Mucosa of rectum (tissue), 2 donors: ENCODE data around the gene PRODH2.
"Not testable (repeated sequence)": the region's sequence is repeated elsewhere in the genome, so short reads cannot be mapped to it uniquely, and the experiment has no call there.

ENCODE experiments used
- H3K27ac ChIP-seq, 2 donors: one replicate each; pipeline ENCODE4 v1.7.0; 2013; ENCODE audit warnings: inconsistent platforms in 2 of 2, low read depth in 2 of 2, low read length in 2 of 2
- H3K27me3 ChIP-seq, 2 donors: one replicate each; pipeline ENCODE4 v1.7.0; 2013; ENCODE audit warnings: low read length in 2 of 2; ENCODE audit not compliant: control insufficient read depth in 2 of 2, insufficient read depth in 2 of 2
- H3K36me3 ChIP-seq, 2 donors: one replicate each; pipeline ENCODE4 v1.7.0; 2013; ENCODE audit warnings: low read length in 2 of 2; ENCODE audit not compliant: control insufficient read depth in 2 of 2, insufficient read depth in 2 of 2
- H3K4me1 ChIP-seq, 2 donors: one replicate each; pipeline ENCODE4 v1.7.0; 2013; ENCODE audit warnings: low read length in 2 of 2, mild to moderate bottlenecking in 1 of 2; ENCODE audit not compliant: control insufficient read depth in 2 of 2, insufficient read depth in 2 of 2
- H3K4me3 ChIP-seq, 2 donors: one replicate each; pipeline ENCODE4 v1.7.0; 2013; ENCODE audit warnings: low read length in 2 of 2
- H3K9ac ChIP-seq, 2 donors: one replicate each; pipeline ENCODE4 v1.7.0; 2013; ENCODE audit warnings: low read length in 2 of 2, low read depth in 1 of 2, mild to moderate bottlenecking in 1 of 2
- H3K9me3 ChIP-seq, 2 donors: one replicate each; pipeline ENCODE4 v1.7.0; 2013; ENCODE audit warnings: low read length in 2 of 2; ENCODE audit not compliant: control insufficient read depth in 2 of 2
- donor health status: healthy.
- donor health status: Normal muscosa, but diverticular disease.

PRODH2 gene

GRCh38 chr19:35796645-35797542 lies 15.8 kb downstream of the PRODH2 start:
- no peak overlapping the region for H3K9ac ChIP-seq
- H3K4me3 ChIP-seq, result no peak overlapping the region

GRCh38 chr19:35795564-35795963 lies 17.1 kb downstream of the PRODH2 start:
- not testable (repeated sequence) for H3K27ac ChIP-seq, H3K36me3 ChIP-seq, H3K4me1 ChIP-seq, H3K4me3 ChIP-seq, H3K9ac ChIP-seq, H3K9me3 ChIP-seq
- peaks cover 3 to 13% of the 10 kb centered on the region in 2 donors for H3K27me3 ChIP-seq

More at GRCh38 chr19:35796645-35797542, 15.8 kb downstream of the PRODH2 start:
- Histone ChIP-seq H3K27me3 (peaks cover 3 to 13% of the 10 kb centered on the region in 2 donors), H3K4me1 (no peaks in the 10 kb centered on the region), H3K36me3 (no peaks in the 10 kb centered on the region), H3K9me3 (no peaks in the 10 kb centered on the region), H3K27ac (no peak overlapping the region)

- Histone ChIP-seq H3K9ac (no peak overlapping the region), H3K27ac (no peak overlapping the region), H3K4me3 (no peak overlapping the region), H3K36me3 (no peaks in the 10 kb centered on the region), H3K4me1 (no peaks in the 10 kb centered on the region), H3K9me3 (no peaks in the 10 kb centered on the region), H3K27me3 (peaks cover 3 to 10% of the 10 kb centered on the region in 2 donors)
These were observed 19.1 kb downstream of the PRODH2 start for GRCh38 chr19:35793381-35794165.

GRCh38 chr19:35792888-35793287 lies 19.8 kb downstream of the PRODH2 start:
- H3K4me1 ChIP-seq, result no peaks in the 10 kb centered on the region
- H3K27ac ChIP-seq, result no peak overlapping the region
- H3K9me3 ChIP-seq, result no peaks in the 10 kb centered on the region
- H3K9ac ChIP-seq, result no peak overlapping the region
- no peaks in the 10 kb centered on the region for H3K36me3 ChIP-seq
- H3K27me3 ChIP-seq, result peaks cover 3 to 10% of the 10 kb centered on the region in 2 donors
- no peak overlapping the region for H3K4me3 ChIP-seq

- Histone ChIP-seq H3K9me3 (no peaks in the 10 kb centered on the region), H3K36me3 (no peaks in the 10 kb centered on the region), H3K9ac (no peak overlapping the region), H3K27ac (no peak overlapping the region), H3K4me3 (no peak overlapping the region), H3K27me3 (peaks cover 3 to 10% of the 10 kb centered on the region in 2 donors), H3K4me1 (no peaks in the 10 kb centered on the region)
These were observed 20.3 kb downstream of the PRODH2 start for GRCh38 chr19:35792312-35792711.

- no peak overlapping the region for H3K4me3 ChIP-seq
- H3K4me1 ChIP-seq, result no peaks in the 10 kb centered on the region
- peaks cover 3 to 6% of the 10 kb centered on the region in 2 donors for H3K27me3 ChIP-seq
- H3K9me3 ChIP-seq, result no peaks in the 10 kb centered on the region
- H3K36me3 ChIP-seq, result no peaks in the 10 kb centered on the region
- H3K9ac ChIP-seq, result no peak overlapping the region
- H3K27ac ChIP-seq, result no peak overlapping the region
These were observed 20.8 kb downstream of the PRODH2 start for GRCh38 chr19:35791814-35792279.

GRCh38 chr19:35790981-35791813 lies 21.4 kb downstream of the PRODH2 start:
- Histone ChIP-seq H3K9ac (no peak overlapping the region), H3K9me3 (no peaks in the 10 kb centered on the region), H3K36me3 (no peaks in the 10 kb centered on the region), H3K4me3 (no peak overlapping the region), H3K27ac (no peak overlapping the region), H3K27me3 (no peaks in the 10 kb centered on the region), H3K4me1 (no peaks in the 10 kb centered on the region)

- Histone ChIP-seq H3K4me3 (no peak overlapping the region), H3K9me3 (no peaks in the 10 kb centered on the region), H3K36me3 (no peaks in the 10 kb centered on the region), H3K27me3 (no peaks in the 10 kb centered on the region), H3K4me1 (no peaks in the 10 kb centered on the region), H3K27ac (no peak overlapping the region), H3K9ac (no peak overlapping the region)
These were observed 22.4 kb downstream of the PRODH2 start for GRCh38 chr19:35789978-35790944.
